HG03039 (cell line): ENCODE measurements around the gene CCDC71.

Experiments used
- ATAC-seq: cut with Tn5 transposase; IDR thresholded peaks from one replicate; pipeline ENCODE4 v1.9.1; 2021; ENCODE audit warnings: mild to moderate bottlenecking, moderate library complexity; ENCODE audit not compliant: unreplicated experiment

CCDC71 gene

DNA sequence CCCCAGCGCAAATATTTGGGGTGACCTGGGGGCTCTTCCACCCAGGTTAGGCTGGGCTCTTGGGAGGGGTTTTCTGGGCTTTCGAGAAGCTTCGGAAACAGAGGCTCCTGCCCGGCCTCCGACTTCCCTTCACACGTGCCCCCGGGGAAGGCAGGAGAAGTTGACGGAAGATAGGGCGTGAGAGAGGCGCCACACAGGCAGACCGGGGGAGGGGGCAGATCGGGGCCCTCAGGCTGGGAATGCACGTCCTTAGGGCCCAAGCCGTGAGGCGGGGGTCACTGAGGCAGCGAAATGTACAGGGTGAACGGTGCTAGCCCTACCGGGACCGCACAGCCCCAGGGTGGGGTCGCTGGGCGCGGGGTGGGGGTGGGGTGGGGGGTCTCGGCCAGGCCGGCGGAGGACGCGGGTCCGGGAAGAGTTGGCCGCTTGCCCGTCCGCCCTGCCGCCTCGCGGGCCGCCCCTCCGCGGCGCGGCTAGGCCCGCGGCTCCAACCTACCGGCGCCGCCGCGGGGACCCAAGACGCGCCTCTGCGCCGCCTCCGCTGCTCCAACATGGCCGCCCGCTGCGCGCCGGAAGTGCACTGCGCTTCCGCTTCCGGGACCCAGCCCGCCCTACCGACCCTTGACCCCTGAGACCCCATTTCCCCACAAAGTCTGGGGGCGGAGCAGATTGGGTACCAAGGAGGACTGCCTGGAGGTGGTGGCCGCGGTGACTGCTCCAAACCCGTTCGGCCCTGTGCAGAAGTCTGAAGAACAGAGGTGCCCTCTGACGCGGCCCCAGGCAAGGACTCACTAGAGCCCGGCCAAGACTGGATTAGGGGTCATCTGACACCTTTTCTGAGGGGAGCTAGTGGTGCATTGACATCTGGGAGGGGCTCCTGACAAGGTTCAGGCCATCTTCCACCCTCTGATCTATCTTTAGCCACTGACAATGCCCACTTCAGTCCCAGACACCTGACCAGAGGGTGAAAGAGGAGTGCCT, at the start of gene CCDC71:
Gene CCDC71 (minus strand): TSS at position 561 of the 981 bp plus-strand sequence. CDS start 2,123 bp downstream, outside the sequence.
- ATAC-seq = no peak

DNA sequence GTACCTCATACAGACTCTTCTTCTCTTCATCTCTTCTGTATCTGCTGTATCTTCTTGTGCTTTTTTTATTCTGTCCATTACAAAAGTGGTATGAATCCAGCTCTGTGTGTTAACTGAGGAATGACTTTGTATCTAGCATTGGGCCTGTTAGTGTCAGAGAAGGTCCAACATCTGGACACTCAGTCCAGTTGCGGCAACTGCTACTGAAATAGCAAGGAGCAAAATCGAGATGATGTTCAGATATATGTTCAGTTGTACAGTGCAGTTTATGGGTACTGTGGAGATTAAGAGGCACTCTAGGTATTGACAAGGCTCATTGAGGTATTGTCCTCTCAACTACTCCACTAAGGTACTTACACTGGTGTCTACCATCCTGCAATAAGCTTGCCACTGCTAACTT, 47.9 kb upstream of the CCDC71 start:
- no peak for ATAC-seq

DNA sequence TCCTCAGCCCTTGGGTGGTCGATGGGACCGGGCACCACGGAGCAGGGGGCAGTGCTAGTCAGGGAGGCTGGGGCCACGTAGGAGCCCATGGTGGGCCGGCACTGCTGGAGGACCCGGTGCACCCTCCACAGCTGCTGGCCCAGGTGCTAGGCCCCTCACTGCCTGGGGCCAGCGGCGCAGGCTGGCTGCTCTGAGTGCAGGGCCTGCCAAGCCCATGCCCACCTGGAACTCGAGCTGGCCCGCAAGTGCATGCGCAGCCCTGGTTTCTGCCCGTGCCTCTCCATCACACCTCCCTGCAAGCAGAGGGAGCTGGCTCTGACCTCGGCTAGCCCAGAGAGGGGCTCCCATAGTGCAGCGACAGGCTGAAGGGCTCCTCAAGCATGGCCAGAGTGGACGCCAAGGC, 47.4 kb upstream of the CCDC71 start:
- no peak for ATAC-seq

DNA sequence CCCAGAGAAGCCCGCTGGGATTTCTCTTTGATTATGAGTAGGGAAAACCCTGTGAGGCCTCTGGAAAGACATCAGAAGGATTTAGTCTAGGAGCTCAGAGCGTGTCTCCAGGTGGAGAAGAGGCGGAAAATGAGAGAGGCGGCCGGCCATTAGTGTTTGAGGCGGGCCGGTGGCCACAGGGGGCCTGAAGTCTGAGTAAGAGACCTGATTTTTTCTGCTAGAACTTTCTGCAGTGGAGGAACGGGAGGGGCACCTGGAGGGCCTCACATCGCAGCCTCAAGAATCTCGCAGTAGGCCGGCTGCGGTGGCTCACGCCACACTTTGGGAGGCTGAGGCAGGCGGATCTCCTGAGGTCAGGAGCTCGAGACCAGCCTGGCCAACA, 33.8 kb upstream of the CCDC71 start:
- no peak for ATAC-seq

DNA sequence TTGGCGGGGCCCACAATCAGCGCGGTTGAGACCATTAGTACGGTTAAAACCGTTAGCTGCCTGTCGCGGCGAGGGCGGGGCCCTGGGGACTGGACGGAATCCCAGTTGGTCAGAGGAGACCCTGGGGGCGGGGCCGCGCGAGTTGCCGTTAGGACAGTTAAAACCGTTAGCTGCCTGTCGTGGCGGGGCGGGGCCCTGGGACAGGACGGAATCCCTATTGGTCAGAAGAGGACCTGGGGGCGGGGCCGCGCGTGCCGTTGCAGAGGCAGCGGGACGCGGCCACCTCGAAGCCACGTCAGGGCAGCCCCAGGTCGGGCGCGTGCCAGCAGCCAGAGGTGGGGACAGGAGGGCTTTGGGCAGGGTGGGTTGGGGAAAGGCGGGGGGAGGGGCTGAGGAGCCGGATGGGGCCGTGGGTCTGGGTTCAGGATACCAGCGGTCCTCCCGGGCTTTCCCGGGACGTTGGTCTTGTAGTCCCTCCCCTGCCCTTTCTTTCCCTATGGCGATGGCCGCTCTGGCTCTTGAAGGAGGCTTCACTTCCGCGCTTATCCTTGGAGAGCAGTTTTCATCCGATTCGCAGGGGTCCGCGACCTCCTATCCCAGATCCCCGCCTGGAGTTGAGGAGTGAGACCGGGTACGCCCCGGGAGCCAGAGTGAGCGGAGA, 33.2 kb upstream of the CCDC71 start:
- ATAC-seq = no peak

DNA sequence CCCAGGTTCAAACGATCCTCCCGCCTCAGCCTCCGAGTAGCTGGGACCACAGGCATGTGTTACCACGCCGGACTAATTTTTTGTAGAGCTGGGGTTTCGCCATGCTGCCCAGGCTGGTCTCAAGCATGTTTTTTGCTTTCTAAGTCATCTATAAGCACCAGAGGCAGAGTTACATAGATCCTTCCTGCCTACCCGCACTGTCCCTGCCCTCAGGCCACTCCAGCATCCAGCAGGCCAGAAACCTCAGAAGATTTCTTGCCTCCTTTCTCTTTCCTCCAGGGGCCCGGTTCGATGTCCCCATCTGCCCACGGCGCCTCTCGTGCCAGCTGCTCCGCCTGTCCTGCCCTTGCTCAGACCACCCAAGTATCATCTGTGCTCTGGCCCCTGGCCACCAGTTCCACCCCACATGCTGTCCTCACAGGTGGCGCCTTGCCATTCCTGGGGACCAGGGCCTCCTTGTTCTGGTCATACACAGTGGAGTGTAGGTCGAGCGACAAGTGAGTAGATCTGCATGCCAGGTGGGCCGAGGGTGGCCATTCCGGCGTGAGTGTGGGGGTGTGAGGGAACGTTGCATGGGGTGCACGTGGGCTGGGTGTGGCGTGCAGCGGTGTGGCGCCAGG, 32.6 kb upstream of the CCDC71 start:
- ATAC-seq = no peak

DNA sequence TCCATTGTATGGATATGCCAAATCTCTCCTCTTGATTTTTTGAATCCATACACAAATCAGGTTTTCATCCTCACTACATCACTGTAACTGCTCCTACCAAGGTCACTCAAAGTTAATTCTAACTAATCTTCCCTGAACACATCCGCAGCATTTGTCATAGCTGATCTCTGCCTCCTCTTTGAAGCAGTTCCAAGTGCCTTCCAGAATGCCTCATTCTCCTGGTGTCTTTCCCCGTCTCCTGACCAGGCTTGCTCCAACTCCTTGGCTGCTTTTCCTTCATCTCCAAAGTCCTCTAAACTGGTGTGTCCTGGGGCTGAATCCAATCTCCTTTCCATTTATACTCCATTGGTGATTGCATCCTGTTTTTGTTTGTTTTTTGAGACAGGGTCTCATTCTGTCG, 32.0 kb upstream of the CCDC71 start:
- no peak for ATAC-seq

DNA sequence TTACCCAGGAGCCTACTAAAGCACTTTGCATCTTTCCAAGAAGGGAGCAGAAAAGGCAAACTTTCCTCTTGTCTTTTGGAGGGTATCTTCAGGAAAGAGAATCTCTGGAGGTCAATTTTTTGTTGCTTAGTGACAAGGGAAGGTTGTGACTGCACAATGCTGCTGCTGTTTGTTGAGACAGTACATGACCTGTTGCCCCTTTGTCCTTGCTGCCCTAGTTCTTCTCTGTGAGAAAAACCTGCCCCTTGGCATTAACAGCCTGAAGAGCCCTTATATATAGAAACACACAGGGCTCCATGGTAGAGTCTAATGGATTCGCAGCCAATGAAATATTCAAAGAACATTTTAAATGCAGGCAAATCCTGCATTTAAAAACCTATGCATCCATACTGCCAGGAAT, 25.6 kb upstream of the CCDC71 start:
- no peak for ATAC-seq

DNA sequence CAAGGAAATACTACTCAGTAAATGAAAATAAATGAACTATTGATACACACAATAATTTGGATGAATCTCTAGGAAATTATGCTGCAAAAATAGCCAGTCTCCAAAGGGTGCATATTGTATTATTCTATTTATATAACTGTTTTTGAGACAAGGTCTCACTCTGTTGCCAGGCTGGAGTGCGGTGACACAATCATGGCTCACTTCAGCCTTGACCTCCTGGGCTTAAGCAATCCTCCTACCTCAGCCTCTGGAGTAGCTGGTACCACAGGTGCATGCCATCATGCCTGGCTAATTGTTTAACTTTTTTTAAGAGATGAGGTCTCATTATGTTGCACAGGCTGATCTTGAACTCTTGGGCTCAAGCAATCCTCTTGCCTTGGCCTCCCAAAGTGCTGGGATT, 17.7 kb upstream of the CCDC71 start:
- ATAC-seq = no peak

DNA sequence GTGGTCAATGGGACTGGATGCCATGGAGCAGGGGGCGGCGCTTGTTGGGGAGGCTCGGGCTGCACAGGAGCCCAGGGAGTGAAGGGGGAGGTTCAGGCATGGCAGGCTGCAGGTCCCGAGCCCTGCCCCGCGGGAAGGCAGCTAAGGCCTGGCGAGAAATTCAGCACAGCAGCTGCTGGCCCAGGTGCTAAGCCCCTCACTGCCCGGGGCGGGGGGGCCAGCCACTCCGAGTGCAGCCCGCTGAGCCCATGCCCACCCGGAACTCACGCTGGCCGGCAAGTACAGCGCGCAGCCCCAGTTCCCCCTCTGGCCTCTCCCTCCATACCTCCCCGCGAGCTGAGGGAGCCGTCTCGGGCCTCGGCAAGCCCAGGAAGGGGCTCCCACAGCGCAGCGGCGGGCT, 16.6 kb upstream of the CCDC71 start:
- ATAC-seq = no peak

DNA sequence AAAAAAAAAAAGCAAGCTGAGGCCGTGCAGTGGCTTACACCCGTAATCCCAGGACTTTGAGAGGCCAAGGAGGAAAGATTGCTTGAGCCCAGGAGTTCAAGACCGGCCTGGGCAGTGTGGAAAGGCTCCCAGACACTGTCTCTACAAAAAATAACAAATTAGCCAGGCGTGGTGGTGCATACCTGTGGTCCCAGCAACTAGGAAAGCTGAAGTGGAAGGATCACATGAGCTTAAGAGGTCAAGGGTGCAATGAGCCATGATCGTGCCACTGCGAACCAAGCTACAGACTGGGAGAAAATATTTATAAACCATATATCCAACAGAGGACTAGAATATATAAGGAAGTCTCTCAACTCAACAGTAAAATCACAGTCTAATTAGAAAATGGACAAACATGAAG, 15.2 kb upstream of the CCDC71 start:
- ATAC-seq = no peak

DNA sequence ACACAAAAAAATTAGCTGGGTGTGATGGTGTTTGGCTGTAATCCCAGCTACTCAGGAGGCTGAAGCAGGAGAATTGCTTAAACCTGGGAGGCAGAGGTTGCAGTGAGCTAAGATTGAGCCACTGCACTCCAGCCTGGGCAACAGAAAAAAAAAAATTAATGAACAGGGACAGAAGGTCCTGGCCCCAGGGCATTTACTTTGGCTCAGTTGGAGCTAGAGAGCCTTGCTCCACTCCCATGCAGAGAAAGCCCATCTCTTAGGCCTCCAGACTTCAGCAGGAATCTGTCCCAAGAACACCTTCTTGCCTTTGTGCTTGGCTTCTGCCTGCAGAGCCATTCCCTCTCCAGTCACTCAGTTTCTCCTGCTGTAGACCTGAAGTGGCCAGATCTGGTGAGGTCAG, 14.0 kb upstream of the CCDC71 start:
- ATAC-seq = no peak

DNA sequence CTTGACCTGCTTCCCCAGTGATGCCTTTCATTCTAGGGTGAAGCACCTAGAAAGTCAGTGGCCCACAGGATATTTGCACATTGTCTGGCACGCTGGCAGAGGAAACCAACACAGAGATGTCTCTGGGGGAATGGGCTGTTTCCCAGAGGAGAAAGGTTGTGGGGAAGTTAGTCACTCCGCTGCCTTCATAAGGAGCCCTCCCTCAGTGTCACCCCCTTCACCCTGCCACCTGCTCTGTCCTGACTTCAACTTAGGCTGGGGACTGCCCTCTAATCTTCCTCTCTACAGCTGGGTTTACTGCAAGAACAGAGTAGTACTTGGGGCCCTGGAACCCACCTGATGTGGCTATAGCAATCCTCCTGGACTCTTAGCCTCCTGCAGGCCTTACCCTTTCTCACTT, 10.9 kb upstream of the CCDC71 start:
- ATAC-seq = no peak

DNA sequence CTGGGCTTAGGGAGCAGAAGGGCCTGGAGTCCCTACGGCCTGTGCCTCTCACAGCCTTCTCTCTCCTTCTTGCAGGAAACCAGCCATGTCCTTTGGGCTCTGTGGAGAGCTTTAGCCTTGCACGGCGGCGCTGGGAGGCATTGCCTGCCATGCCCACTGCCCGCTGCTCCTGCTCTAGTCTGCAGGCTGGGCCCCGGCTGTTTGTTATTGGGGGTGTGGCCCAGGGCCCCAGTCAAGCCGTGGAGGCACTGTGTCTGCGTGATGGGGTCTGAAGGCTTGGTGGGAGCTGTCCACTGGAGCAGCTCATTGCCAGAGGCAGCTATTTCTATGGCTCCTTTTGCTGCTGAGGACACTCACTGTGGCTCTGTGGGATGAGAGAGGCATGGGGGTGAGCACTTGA, 9.4 kb upstream of the CCDC71 start:
- no peak for ATAC-seq

DNA sequence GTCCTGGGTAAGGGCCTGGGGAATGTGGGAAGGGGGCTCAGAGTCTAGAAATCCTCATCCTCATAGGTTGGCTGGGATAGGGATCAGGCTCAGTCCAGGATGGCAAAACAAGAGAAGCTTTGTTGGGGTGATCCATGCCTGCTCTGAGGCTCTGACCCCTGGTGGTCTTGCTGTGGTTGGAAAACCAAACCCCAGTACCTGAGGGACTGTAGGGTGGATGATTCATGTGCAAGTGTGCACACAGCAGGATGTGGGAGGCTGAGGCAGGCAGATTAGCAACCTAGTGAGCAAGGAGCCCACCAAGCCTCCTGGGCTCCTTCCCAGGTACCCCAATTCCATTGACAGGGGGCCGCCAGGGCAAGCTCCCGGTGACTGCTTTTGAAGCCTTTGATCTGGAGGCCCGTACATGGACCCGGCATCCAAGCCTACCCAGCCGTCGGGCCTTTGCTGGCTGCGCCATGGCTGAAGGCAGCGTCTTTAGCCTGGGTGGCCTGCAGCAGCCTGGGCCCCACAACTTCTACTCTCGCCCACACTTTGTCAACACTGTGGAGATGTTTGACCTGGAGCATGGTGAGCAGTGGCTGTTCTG, 8.4 kb upstream of the CCDC71 start:
- ATAC-seq = no peak

DNA sequence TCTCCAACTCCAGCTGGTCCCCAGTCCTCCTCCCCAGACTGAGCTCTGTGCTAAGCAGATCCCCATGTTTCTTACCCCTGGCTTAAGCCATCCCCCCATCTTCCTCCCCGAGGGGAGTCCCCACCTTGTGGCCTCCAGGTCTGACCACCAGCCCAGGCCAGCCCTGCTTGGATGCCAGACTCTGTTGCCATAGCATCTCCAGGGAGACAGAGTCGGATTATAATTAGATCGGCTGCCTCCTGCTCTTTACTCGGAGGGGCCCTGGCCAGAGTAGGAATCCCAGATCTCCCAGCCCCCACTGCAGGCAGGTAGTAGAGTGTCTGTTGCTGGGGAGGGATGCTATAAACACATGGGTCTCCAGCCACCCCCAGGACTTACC, 7.7 kb upstream of the CCDC71 start:
- ATAC-seq = no peak

DNA sequence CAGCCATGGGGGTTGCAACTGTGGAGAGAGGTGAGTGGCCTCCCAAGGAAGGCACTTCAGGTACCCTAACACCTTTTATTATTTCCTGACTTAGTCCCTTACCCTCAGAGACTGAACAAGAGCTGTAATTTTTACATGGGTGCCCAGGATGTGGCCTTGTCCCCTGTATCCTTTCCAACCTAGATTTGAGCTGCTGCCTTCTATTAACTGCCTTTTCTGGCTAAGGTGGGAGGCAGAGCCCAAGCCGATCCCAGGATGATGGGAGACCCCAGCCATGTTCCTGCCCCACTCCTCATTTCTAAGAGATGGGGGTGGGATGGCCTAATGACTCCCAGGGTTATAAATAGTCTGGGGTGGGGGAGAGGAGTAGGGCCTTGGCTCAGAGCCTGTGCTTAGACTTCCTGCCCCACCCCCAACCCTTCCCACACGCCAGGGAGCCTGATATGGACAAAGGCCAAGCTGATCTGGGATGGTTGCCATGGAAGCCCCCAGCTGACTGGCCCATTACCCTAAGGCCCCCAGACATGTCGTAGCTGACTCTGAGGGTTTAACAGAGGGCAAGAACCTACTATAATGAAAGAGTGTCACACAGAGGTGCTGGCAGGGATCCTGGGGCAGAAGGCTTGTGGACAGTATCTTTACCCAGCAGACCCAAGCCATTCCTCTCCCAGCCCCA, 7.1 kb upstream of the CCDC71 start:
- ATAC-seq = no peak

DNA sequence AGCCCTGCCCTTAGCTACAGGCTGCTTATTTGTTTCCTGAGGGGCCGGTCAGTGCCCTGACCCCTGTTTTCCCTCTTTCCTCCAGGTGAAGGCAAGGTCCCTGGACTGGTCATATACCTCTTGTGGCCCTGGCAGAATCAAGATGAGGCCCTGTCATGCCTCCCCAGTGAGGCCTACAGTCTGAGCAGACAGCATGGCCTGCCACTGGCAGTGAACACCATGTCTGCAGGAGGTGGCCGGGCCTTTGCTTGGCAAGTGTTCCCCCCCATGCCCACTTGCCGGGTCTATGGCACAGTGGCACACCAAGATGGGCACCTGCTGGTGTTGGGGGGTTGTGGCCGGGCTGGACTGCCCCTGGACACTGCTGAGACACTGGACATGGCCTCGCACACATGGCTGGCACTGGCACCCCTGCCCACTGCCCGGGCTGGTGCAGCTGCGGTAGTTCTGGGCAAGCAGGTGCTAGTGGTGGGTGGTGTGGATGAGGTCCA, 6.5 kb upstream of the CCDC71 start:
- ATAC-seq = no peak

DNA sequence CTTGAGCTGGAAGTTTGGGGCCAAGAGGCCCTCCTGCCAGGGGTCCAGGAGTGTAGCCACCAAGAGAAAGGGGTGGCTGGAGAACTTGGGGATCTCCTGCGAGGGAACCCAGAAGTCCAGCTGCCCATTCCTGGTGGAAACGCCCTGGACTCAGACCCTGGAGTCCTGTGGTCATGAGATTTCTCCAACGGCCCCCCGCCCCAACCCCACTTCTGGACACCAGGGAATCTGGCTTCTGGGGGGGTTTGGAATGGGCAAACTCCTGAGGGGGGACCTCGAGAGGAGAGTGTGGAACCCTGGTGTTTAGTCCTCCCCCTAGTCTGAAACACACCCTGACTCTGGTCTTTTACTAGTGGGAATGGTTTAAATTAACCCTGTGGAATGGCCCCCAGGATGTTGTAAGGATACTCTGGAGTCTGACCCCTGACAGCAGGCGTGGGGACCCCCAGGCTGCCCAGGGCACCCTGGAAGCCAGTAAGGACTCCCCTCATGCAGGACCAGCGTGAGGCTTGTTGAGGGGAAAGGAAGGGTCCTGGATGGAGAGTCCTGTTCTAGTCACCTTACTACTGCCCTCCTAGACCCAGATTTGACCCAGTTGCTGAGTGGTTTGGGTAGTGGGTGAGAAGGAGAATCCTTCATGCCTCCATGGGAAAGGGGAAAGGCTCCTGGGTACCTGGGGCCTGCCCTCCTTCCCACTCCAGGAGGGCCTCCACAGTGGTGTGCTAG, 5.8 kb upstream of the CCDC71 start:
- ATAC-seq = no peak

DNA sequence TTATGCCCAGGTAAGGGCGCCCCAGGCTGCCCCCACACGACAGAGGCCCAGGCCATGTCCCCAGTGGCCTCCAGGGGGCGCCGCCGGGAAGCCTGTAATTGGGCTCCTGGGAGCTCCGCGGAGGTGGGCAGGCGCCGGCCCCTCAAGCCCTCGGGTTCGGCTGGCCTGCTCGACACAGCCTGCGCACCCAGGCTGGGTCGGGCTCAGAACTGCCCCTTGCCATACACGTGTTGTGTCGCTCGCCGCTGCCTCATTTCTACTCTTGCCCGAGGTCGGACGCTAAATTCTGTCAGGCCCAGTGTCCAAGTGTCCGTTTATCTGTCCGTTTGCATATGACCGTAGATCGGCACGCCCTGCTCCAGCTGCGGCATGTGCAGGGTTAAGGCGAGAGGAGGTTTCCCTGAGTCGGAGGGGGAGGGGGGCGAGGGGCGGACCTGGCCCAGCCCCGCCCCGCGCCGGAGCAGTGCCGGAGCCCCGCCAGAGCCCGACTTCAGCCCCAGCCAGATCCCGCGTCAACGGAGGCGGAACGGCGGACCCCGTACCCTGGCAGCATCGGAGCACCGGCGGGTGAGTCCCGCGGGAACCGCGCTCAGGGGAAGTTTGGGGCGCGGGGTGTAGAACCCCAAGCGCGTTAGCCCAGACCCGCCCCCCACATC, 5.1 kb upstream of the CCDC71 start, which contains the start of gene KLHDC8B:
Gene KLHDC8B (plus strand): TSS at position 480 of the 656 bp plus-strand sequence. CDS start 1,172 bp downstream, outside the sequence.
- peak; percentile 42 for ATAC-seq
